Stimulated activated CD8-positive, alpha-beta memory T cell treated with anti-CD3 and anti-CD28 coated beads, Interleukin-7, amount 100 ng/mL, for 1 hour (primary cell): Measurements from ENCODE around the gene C2CD4C.
"Not testable (repeated sequence)": the region's sequence is repeated elsewhere in the genome, so short reads cannot be mapped to it uniquely, and the experiment has no call there.

ENCODE experiments used
- DNase-seq, 2 donors: peaks; one replicate each; pipeline ENCODE4 v3.0.0-alpha.2; 2020; ENCODE audit warnings: low read depth in 2 of 2

The C2CD4C gene

DNA sequence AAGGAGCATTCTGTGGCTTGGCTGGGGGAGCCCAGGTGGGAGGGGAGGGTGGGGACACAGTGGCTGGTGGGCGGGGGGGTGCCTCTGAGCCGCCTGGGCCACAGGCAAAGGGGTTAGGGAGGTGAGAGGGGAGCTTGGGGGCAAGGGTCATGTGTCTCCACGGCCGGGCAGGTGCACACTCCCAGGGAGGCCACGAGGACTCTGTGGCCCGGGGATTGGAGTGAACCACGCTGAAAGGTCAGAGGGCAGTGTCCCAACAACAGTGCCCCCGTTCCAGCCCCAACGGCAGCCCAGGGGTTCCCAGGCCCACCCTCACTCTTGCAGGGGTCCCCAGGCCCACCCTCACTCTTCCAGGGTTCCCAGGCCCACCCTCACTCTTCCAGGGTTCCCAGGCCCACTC, 9.6 kb downstream of the C2CD4C start:
- DNase-seq, result no peak

DNA sequence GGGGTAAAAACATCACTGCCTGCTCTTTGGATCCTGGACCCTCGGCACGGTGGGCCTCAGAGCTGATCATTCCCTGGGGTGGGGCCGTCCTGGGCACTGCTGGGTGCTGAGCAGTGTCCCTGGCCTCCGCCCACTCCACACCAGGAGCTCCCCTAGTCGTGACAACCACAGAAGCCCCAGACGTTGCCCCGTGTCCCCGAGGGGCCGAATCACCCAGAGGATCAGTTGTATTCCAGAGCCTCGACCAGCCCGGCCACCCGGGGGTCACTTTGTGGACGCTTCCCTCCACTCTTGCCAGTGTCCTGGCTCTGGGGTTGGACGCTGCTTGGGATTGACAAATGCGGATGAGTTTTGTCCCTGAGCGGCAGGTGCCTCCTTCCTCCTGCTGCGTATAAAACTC, 10.2 kb downstream of the C2CD4C start:
- no peak for DNase-seq

DNA sequence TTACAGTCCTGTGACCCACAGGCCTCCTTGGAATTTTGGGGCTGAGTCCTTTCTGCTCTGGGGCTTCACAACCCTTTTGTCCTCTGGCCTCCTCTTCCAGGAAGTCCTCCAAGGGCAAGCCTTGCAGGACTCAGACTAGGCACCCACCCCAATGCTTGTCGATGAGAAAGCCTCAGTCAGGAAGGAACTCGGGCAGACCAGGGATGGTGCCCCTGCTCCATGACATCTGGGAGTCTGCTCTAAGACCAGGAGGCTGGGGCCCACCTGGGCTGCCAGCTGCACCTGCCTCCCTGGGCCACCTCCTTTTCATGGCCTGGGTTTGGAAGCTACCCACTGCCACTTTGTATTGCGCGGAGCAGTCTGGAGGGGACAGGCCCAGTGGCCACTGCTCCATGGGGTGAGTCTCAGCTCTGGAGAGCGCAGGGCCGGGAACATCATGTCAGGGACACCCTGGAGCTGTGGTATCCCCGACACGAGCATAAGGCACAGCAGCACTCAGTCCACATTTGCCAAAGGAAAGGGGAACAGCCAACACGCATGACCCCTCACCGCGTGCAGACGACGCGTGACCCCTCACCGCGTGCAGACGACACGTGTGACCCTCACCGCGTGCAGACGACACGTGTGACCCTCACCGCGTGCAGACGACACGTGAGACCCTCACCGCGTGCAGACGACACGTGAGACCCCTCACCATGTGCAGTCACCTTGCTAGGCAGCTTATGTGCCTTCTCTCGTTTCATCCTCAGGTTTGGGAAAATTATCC, 10.8 kb downstream of the C2CD4C start:
- DNase-seq, result no peak

DNA sequence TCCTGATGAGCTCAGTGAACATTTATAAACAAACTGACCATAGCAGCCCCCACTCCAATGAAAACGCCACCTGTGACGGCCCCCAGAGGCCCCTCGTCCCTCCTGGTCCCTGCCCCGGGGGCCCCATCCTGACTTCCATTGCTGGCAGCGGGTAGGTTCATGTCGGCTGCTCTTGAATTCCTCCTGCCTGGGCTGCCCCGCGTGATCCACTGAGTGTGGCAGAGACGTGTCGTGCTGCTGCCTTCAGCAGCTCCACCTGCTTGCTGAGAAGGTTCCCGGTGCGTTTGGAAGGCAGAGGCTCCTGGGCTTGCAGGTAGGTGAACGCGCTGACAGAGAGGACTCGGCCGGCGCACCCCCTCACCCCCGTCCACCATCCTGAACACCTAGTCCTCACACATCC, 11.6 kb downstream of the C2CD4C start:
- no peak for DNase-seq

DNA sequence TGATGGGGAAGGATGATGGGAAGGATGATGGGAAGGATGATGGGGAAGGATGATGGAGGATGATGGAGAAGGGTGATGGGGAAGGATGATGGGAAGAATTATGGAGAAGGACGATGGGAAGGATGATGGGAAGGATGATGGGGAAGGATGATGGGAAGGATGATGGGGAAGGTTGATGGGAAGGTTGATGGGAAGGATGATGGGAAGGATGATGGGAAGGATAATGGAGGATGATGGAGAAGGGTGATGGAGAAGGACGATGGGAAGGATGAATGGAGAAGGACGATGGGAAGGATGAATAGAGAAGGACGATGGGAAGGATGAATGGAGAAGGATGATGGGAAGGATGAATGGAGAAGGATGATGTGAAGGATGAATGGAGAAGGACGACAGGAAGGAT, 13.5 kb downstream of the C2CD4C start:
- no peak for DNase-seq

DNA sequence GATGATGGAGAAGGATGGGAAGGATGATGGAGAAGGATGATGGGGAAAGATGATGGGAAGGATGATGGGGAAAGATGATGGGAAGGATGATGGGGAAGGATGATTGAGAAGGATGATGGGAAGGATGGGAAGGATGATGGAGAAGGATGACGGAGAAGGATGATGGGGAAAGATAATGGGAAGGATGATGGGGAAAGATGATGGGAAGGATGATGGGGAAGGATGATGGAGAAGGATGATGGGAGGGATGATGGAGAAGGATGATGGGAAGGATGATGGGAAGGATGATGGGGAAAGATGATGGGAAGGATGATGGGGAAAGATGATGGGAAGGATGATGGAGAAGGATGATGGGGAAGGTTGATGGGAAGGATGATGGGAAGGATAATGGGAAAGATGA, 14.1 kb downstream of the C2CD4C start:
- not testable (repeated sequence) for DNase-seq

DNA sequence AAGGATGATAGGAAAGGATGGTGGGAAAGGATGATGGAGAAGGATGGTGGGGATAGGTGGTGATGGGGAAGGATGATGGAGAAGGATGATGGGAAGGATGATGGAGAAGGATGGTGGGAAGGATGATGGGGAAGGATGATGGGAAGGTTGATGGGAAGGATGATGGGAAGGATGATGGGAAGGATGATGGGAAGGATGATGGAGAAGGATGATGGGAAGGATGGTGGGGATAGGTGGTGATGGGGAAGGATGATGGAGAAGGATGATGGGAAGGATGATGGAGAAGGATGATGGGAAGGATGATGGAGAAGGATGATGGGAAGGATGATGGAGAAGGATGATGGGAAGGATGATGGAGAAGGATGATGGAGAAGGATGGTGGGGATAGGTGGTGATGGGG, 15.4 kb downstream of the C2CD4C start:
- not testable (repeated sequence) for DNase-seq

DNA sequence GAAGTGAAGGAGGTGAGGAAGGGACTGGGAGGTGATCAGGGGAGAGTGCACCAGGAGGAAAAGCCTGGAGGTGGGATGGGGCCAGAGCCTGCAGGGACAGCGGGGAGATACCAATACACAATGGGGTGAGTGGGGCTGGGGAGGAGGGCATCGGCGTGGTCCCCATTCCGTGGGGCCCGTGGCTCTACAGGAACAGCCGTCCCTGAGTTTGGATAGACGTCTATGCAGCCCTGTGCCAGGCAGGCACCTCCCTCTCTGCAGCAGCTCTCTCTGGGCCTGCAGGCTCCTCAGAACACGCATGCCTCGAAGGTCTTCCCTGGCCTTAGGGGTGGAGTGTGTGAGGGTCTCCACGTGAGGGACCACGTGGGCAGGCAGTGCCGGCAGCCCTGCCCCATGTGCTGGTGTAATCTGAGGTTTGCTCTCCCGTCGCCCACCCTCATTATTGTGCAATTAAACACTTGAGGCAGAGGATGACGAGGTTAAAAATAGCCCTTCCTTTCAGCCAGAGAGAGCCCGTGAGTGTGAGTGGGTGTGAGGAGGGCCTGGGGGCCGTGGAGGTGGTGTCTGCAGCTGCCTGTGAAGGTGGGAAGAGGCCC, 16.5 kb downstream of the C2CD4C start:
- no peak for DNase-seq

DNA sequence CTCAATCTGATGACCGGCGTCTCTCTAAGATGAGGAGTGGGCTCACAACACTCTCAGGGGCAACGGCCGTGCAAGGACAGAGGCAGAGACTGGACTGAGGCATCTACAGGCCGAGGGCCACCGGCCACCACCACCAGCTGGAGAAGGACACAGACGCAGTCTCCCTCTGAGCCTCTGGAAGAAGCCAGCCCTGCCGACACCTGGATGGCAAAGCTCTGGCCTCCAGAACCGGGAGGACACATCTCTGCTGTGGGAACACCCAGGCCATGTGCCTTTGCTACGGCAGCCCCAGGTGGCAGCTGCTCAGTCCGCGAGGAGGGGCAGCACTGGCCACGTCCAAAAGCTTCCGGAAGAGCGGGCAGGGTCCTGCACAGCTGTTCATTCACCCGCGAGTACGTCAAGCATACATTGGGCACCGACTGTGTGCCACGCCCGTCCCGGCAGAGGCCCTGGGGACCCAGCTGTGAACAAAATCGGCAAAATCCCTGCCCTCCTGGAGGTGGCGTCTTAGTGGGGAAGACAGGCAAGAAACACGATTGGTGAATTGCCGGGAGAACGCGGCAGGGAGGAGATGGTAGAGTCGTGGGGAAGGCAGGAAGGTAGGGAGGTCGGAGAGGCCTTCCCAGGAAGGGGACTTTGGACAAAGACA, 17.1 kb downstream of the C2CD4C start:
- no peak for DNase-seq

DNA sequence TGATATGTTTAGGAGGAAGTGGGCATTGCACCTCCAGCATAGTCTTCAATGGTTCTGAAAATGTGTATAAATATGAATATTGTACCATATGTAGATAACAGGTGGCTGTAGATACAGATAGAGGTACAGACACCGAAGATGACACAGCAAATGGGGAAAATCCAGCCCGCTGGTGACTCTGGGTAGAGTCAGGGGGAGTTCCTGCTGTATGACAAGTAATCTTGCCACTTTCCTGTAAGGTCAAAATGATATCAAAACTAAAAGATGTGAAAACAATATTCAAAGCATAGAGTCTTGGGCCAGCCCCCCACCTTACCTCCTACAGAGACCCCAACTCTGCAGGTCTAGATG, 17.8 kb downstream of the C2CD4C start:
- no peak for DNase-seq

DNA sequence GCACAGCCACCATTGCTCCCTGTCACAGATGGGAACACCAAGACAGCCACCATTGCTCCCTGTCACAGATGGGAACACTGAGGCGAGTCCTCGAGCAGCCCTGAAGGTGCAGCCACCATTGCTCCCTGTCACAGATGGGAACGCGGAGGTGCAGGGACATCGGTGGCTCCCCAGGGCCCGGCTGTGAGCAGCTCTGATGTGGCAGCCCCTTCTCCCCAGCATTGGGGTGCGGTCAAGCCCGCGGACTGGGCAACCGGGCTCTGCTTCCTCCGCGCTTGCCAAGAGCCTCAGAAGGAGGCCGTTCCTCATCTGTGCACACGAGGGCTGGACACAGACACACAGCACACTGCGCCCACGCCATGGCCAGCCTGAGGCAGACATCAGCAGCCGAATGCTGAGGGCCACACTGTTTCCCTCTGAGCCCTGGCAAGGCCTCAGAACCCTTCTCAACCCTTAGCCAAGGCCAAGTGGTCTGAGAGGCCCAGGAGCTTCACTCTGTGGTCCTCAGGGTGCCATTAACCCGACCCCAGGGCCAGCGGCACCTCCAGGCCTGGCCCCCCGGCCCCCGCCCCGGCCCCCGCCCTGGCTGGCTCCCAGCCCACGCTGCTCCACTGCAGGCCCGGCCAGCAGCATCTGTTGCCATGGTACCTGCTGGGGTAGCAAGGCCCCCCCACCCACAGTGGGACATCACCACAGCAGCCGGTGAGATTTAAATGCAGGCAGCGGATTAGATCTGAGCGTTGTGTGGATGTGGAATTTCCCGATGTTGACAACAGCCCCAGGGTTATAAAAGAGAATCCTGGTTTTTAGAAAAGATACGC, 18.4 kb downstream of the C2CD4C start:
- no peak for DNase-seq

DNA sequence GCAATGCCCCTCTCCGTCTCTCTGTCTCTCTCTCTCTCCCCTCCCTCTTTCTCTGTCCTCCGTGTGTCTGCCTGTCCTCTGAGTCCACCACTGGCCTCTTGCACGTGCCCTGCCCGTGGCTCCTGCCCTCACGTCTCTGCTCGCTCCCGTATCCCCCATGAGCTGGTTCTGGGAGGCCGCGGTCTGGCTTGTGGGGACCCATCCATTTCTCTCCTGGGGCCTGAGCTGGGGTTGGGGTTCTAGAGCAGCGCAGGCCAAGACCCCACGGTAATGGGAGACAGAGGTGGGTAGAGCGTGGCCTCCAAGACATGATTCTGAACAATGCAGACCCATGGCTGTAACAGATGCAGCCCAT, 19.0 kb downstream of the C2CD4C start:
- DNase-seq, result no peak

DNA sequence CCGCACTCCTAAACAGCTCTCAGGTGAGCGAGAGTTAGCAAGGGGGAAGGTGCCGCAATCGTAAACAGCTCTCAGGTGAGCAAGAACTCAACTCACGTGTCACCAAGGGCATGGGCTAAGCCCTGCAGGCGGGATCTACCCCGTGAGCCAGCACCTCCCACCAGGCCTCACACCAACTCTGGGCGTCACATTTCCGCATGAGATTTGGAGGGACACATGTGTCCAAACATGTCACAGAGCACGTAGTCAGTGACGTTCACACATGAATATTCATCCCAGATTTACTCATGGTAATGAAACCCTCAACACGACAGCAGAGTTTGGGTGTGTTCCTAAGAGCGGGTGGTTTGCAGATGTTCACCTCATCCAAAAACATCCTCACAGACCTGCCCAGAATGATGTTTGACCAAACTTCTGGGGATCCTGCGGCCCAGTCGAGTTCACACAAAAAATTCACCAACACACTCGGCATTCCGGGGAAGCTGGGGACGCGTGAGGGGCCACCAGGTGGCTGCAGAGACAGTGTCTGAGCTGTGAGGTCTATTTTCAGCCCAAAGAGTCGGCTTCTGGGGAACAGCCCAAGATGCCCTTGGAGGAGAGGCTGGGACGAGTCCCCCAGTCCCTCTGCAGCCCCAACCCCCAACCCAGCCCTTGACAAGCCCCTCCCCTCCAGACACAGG, 19.6 kb downstream of the C2CD4C start:
- no peak for DNase-seq

DNA sequence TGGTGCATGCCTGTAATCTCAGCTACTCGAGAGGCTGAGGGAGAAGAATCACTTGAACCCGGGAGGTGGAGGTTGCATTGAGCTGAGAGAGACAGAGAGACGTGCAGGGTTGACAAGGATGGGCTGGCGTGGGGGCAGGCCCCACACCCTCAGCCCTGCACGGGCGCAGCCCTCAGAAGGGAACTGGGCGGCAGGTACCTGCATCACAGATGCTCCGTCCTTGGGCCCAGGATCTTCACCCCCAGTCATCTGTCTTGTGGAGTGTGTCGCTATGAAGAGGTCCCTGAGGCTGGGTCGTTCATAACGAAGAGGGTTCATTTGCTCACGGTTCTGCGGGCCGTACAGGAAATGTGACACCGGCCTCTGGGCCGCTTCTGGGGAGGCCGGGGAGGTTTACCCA, 20.3 kb downstream of the C2CD4C start:
- no peak for DNase-seq

DNA sequence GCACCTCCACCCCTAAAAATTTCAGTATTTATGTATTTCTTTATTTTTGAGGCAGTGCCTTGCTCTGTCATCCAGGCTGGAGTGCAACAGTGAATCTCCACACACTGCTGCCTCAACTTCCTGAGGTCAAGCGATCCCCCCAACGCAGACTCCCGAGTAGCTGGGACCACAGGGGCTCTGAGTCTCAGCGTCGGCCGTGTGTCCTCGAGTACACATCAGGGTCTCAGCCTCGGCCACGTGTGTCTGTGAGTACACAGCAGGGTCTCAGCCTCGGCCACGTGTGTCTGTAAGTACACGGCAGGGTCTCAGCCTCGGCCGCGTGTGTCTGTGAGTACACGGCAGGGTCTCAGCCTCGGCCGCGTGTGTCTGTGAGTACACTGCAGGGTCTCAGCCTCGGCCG, 21.2 kb downstream of the C2CD4C start:
- no peak for DNase-seq

DNA sequence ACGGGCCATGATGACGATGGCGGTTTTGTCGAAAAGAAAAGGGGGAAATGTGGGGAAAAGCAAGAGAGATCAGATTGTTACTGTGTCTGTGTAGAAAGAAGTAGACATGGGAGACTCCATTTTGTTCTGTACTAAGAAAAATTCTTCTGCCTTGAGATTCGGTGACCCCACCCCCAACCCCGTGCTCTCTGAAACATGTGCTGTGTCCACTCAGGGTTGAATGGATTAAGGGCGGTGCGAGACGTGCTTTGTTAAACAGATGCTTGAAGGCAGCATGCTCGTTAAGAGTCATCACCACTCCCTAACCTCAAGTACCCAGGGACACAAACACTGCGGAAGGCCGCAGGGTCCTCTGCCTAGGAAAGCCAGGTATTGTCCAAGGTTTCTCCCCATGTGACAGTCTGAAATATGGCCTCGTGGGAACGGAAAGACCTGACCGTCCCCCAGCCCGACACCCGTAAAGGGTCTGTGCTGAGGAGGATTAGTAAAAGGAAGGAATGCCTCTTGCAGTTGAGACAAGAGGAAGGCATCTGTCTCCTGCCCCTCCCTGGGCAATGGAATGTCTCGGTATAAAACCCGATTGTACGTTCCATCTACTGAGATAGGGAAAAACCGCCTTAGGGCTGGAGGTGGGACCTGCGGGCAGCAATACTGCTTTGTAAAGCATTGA, 22.2 kb downstream of the C2CD4C start:
- not testable (repeated sequence) for DNase-seq

DNA sequence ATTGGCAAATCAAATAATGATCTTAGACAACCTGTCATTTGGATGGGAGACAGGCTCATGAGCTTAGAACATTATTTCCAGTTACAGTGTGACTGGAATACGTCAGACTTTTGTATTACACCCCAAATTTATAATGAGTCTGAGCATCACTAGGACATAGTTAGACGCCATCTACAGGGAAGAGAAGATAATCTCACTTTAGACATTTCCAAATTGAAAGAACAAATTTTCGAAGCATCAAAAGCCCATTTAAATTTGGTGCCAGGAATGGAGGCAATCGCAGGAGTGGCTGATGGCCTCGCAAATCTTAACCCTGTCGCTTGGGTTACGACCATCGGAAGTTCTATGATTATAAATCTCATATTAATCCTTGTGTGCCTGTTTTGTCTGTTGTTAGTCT, 22.8 kb downstream of the C2CD4C start:
- not testable (repeated sequence) for DNase-seq

DNA sequence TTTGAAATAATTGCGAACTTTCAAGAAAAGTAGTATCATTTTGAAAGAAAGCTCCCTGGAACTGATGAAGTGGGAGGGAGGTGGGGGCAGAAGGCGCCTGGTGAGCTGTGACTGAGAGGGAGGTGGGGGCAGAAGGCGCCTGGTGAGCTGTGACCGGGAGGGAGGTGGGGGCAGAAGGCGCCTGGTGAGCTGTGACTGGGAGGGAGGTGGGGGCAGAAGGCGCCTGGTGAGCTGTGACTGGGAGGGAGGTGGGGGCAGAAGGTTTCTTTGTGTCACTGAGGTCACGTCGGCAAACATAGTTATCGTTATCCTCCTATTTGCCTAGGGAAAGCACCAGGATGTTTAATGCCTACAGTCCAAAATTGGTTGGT, 24.2 kb downstream of the C2CD4C start:
- DNase-seq, result no peak

DNA sequence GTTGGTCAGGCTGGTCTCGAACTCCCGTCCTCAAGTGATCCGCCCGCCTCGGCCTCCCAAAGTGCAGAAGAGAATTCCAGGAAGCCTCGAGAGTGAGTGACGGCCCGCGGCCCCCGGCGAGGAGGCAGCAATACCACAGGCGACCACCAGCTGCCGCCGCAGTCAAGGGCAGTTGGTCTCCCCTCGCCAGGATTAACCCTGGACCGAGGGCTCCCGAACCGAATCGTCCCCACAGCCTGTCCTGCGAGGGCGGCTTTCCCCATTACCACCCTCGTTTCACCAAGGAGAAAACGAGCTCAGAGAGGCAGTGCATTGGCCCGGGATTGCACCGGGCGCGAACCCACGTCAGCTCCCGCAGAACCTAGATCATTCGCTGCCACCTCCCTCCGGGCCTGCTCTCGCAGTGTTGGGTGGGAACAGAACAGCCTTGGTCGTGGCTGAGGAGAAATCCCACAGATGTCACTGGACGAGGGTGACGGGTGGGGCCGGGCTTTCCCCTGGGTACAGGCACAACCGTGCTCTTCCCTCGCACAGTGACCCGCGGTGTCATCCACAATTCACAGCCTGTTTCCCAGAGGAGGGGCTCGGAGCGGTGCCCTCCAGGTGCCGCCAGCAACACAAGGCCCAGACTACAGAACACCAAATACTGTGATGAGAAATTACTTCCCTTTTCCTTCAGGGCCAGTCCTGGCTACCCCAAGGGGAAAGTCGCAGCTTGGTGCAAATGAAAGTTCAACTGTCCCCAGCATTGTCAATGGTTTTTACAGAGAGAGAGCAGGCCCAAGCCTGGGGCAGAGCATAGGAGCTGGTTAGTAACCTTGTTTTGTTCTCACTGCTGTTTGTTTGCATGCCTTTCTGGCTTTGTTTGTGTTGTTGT, 24.8 kb downstream of the C2CD4C start:
- DNase-seq, result no peak

DNA sequence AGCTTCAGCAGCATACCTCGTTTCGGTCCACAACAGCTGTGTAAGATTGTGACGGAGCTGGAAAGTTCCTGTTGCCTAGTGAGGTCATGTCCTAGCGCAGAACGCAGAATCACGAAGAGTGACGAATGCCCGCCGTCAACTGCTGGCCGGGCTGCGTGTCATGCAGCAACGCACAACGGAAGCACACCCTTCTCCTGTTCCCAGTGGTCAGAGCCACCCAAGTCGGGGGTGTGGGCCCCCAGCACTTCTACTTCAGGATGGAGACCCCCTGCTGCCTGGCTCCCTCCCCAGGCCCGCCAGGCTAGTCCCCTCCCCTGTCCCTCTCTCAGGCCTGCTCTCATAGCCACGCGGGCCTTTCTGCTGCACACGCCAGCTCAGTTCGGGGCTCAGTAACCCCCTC, 25.9 kb downstream of the C2CD4C start:
- no peak for DNase-seq
